Left lung (tissue), 10 donors: Measurements from ENCODE around the gene RGSL1. TPM values are rescaled to one million over a fixed set of nuclear protein-coding genes. Genes with fewer than 3 reads are reported as not detected.

Experiments
- ATAC-seq: fragments of 200-7000 bp; cut with Tn5 transposase; one replicate; pipeline ENCODE4 v1.9.1; 2020; ENCODE audit warnings: moderate library complexity
- DNase-seq, 4 donors: peaks; one replicate each; pipeline ENCODE4 v3.0.0-alpha.2; 2013 to 2020
- H3K27ac ChIP-seq, 2 donors: fragments of 200-600 bp; sonication (generic) in 1 of 2; one replicate each; pipeline versions ENCODE4 v1.5.0 to v1.8.0; 2020 to 2021
- H3K27me3 ChIP-seq, 2 donors: fragments of 200-600 bp; sonication (generic) in 1 of 2; one replicate each; pipeline versions ENCODE4 v1.5.0 to v1.8.0; 2020 to 2021
- H3K36me3 ChIP-seq, 2 donors: fragments of 200-600 bp; sonication (generic) in 1 of 2; one replicate each; pipeline versions ENCODE4 v1.5.0 to v1.8.0; 2020 to 2021
- H3K4me1 ChIP-seq, 2 donors: fragments of 200-600 bp; one replicate each; pipeline ENCODE4 v1.8.0; 2021
- H3K4me3 ChIP-seq, 2 donors: fragments of 200-600 bp; sonication (generic) in 1 of 2; one replicate each; pipeline versions ENCODE4 v1.5.0 to v1.8.0; 2020 to 2021; ENCODE audit warnings: mild to moderate bottlenecking in 1 of 2
- H3K9me3 ChIP-seq, 2 donors: fragments of 200-600 bp; sonication (generic) in 1 of 2; one replicate each; pipeline versions ENCODE4 v1.5.0 to v1.8.0; 2020 to 2021
- CTCF ChIP-seq, 2 donors: fragments of 200-600 bp; sonication (generic) in 1 of 2; IDR thresholded peaks; one replicate each; pipeline versions ENCODE4 v1.5.0 to v1.8.0; 2021; ENCODE audit warnings: antibody characterized with exemption in 2 of 2
- intact Hi-C, 2 donors: fragments of 100-400 bp; cut with DNase I; formaldehyde crosslinking; loops; one replicate each; pipeline versions ENCODE4 v1.11.2 to v1.14.2; 2022
- polyA plus RNA-seq, 6 donors: library from polyadenylated mRNA; unstranded; fragments of 120-200 nt; gene quantifications; one replicate each; pipeline ENCODE4 v1.2.1, GENCODE V29; 2013; ENCODE audit not compliant: insufficient read length in 6 of 6
- total RNA-seq, 2 donors: library from RNA; stranded (reverse); fragmentation: NEBNext Ultra II Directional; extraction: Animal tissue kit (Norgen Biotek cat#: 25700); gene quantifications; one replicate each; pipeline ENCODE4 v1.2.1, GENCODE V29; 2021
- donor health status: DM: no; HTN: yes; CAD: no.
- donor health status: DM: no; HTN: no; CAD: no.

RGSL1 gene
- total and polyA plus RNA-seq, 8 donors, result 0.39 TPM; not detected in 7

DNA sequence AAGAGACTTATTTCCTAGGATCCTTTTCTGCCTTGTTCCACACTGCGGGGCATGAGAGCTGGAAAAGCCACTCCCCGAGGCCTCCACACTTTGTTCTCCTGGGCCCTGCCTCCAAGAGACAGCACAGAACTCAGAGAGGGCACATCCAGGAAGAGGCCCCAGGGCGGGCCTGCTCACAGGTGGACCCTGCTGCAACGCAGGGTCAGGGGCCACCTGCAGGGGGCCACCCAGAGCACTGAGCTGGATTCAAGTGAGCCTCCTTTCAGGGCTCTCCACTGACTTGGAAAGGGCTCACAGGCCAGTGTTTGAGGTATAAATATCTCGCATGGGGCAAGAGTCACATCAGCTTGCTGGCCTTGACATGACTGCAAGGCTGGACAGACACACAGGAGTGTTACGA, 149.4 kb downstream of the RGSL1 start:
- Histone ChIP-seq H3K27ac (no peak overlapping the region), H3K4me3 (no peak overlapping the region), H3K27me3 (peaks cover 0 to 14% of the 10 kb centered on the region in 2 donors), H3K9me3 (no peaks in the 10 kb centered on the region), H3K4me1 (peaks cover 6 to 60% of the 10 kb centered on the region in 2 donors), H3K36me3 (peaks cover 0 to 15% of the 10 kb centered on the region in 2 donors)
- intact Hi-C loops, result no loop called here
- TF ChIP-seq CTCF (IDR thresholded peaks at IDR 0.05), result peak in 1 of 2 donors; percentile 23
- DNase-seq (no peak), ATAC-seq (no peak)

DNA sequence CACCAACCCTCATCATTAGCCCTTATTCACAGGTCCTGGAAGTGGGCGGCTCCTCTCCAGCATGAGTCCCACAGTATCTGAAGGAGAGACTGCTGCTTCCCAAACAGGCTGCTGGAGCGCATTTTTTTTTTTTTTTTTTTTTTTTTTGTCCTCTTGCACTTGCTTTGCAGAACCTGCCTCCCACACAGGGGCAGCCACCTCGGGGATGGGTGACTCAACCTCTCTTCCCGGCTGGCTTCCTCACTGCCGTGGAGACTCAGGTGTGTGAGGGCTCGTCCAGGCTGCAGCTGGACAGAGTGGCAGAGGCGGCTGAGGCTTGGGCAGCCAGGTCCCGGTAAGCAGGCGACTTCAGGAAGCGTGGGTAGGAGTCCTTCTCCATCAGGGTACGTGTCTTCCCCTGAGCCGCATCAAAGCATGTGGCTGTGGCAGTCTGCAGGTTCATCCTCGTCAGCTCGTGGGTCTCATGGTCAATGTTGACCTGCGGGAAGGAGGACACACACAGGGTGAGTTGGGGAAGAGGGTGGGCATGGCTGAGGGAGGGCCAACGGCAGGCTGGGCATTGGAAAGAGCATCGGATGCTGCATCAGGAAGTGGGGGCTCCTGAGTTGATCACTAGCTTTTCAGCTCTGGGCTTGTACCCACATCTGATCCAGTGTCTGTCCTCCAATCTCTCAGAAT, 150.2 kb downstream of the RGSL1 start:
- DNase-seq, result no peak
- Histone ChIP-seq H3K4me3 (no peak overlapping the region), H3K4me1 (peaks cover 9 to 57% of the 10 kb centered on the region in 2 donors), H3K36me3 (peaks cover 0 to 15% of the 10 kb centered on the region in 2 donors), H3K27ac (no peak overlapping the region), H3K9me3 (no peaks in the 10 kb centered on the region), H3K27me3 (peaks cover 0 to 19% of the 10 kb centered on the region in 2 donors)
- no peak for TF ChIP-seq CTCF (IDR thresholded peaks at IDR 0.05)
- intact Hi-C loops, result loop anchor here (2.0 to 5.0 kb wide), 2 partner anchors 182 to 183 kb away; no protein-coding TSS in a partner anchor
- ATAC-seq, result no peak

GRCh38 chr1:182600745-182601415, 150.9 kb downstream of the RGSL1 start:
- peaks cover 0 to 15% of the 10 kb centered on the region in 2 donors for H3K36me3 ChIP-seq
- H3K9me3 ChIP-seq, result no peaks in the 10 kb centered on the region
- H3K27ac ChIP-seq, result no peak overlapping the region
- TF ChIP-seq CTCF (IDR thresholded peaks at IDR 0.05), result no peak
- intact Hi-C loops, result loop anchor here (2.0 to 5.0 kb wide), 2 partner anchors 181 to 182 kb away; no protein-coding TSS in a partner anchor
- DNase-seq (no peak), ATAC-seq (no peak)
- H3K4me1 ChIP-seq, result peaks cover 9 to 52% of the 10 kb centered on the region in 2 donors
- peaks cover 0 to 19% of the 10 kb centered on the region in 2 donors for H3K27me3 ChIP-seq
- peak overlapping the region in 1 of 2 donors; percentile 57 for H3K4me3 ChIP-seq

GRCh38 chr1:182601416-182601786, 151.5 kb downstream of the RGSL1 start:
- no peaks in the 10 kb centered on the region for H3K9me3 ChIP-seq
- H3K27ac ChIP-seq, result no peak overlapping the region
- peak overlapping the region in 1 of 2 donors; percentile 57 for H3K4me3 ChIP-seq
- peak; percentile 81 to 84 for TF ChIP-seq CTCF (IDR thresholded peaks at IDR 0.05)
- intact Hi-C loops, result loop anchor here (2.0 to 5.0 kb wide), 2 partner anchors 181 kb away; no protein-coding TSS in a partner anchor
- peaks cover 0 to 19% of the 10 kb centered on the region in 2 donors for H3K27me3 ChIP-seq
- ATAC-seq (peak; percentile 16), DNase-seq (peak in 3 of 4 donors; percentile 61 to 84 (median 67))
- H3K4me1 ChIP-seq, result peaks cover 9 to 50% of the 10 kb centered on the region in 2 donors
- H3K36me3 ChIP-seq, result peaks cover 0 to 15% of the 10 kb centered on the region in 2 donors

GRCh38 chr1:182601913-182602312, 152.0 kb downstream of the RGSL1 start:
- ATAC-seq, result no peak
- Histone ChIP-seq H3K4me1 (peaks cover 9 to 52% of the 10 kb centered on the region in 2 donors), H3K9me3 (no peaks in the 10 kb centered on the region), H3K36me3 (peaks cover 0 to 15% of the 10 kb centered on the region in 2 donors), H3K4me3 (peak overlapping the region in 1 of 2 donors; percentile 57), H3K27ac (no peak overlapping the region), H3K27me3 (peaks cover 0 to 19% of the 10 kb centered on the region in 2 donors)
- intact Hi-C loops, result loop anchor here (2.0 to 5.0 kb wide), 2 partner anchors 180 to 181 kb away; no protein-coding TSS in a partner anchor
- no peak for DNase-seq
- no peak for TF ChIP-seq CTCF (IDR thresholded peaks at IDR 0.05)
